ENCODE results near the gene INSYN1. TPM values are rescaled to one million over a fixed set of nuclear protein-coding genes. Genes with fewer than 3 reads are reported as not detected.
A peak's percentile ranks its signal among the peaks of the same experiment; 100 is the strongest.

The INSYN1 gene
- total RNA-seq, 4 donors from 2014 or later, result 0.95 to 3.7 (median 3.1) TPM

- DNase-seq (ENCODE audit: low spot score) (no peak), ATAC-seq (ENCODE audit: low FRiP score) (no peak)
- no peak for TF ChIP-seq CTCF (IDR thresholded peaks at IDR 0.05)
Measured at GRCh38 chr15:73784291-73784690, 31.1 kb upstream of the INSYN1 start.

GRCh38 chr15:73782344-73782959 lies 29.3 kb upstream of the INSYN1 start:
- no peak for TF ChIP-seq CTCF (IDR thresholded peaks at IDR 0.05)
- ATAC-seq (ENCODE audit: low FRiP score) (no peak), DNase-seq (ENCODE audit: low spot score) (no peak)

GRCh38 chr15:73781038-73781925 lies 28.1 kb upstream of the INSYN1 start:
- no peak for TF ChIP-seq CTCF (IDR thresholded peaks at IDR 0.05)
- ATAC-seq (ENCODE audit: low FRiP score) (peak; percentile 31), DNase-seq (ENCODE audit: low spot score) (no peak)

GRCh38 chr15:73779974-73780373 lies 26.8 kb upstream of the INSYN1 start:
- no peak for DNase-seq (ENCODE audit: low spot score)
- no peak for TF ChIP-seq CTCF (IDR thresholded peaks at IDR 0.05)
- no peak for ATAC-seq (ENCODE audit: low FRiP score)

GRCh38 chr15:73777741-73778140 lies 24.6 kb upstream of the INSYN1 start:
- ATAC-seq (ENCODE audit: low FRiP score) (no peak), DNase-seq (ENCODE audit: low spot score) (no peak)
- TF ChIP-seq CTCF (IDR thresholded peaks at IDR 0.05), result no peak

GRCh38 chr15:73773428-73773827 lies 20.3 kb upstream of the INSYN1 start:
- no peak for ATAC-seq (ENCODE audit: low FRiP score)
- DNase-seq (ENCODE audit: low spot score), result no peak
- TF ChIP-seq CTCF (IDR thresholded peaks at IDR 0.05), result no peak

Data from omental fat pad (tissue), 4 donors.